Measurements from ENCODE around the gene KRIT1. TPM values are rescaled to one million over a fixed set of nuclear protein-coding genes. Genes with fewer than 3 reads are reported as not detected.
"Not testable (repeated sequence)": the region's sequence is repeated elsewhere in the genome, so short reads cannot be mapped to it uniquely, and the experiment has no call there.

Gene KRIT1
- total RNA-seq, 4 donors from 2014 or later = 57.9 to 80.5 (median 62.0) TPM

- no peak for TF ChIP-seq CTCF (IDR thresholded peaks at IDR 0.05)
- ATAC-seq (ENCODE audit: low FRiP score) (no peak), DNase-seq (ENCODE audit: low spot score) (no peak)
These were observed 17.6 kb downstream of the KRIT1 start for GRCh38 chr7:92228100-92228499.

- DNase-seq (ENCODE audit: low spot score) (no peak), ATAC-seq (ENCODE audit: low FRiP score) (no peak)
- TF ChIP-seq CTCF (IDR thresholded peaks at IDR 0.05) = no peak
These were observed 18.7 kb downstream of the KRIT1 start for GRCh38 chr7:92226981-92227380.

GRCh38 chr7:92221766-92222165 lies 23.9 kb downstream of the KRIT1 start:
- ATAC-seq (ENCODE audit: low FRiP score) (no peak), DNase-seq (ENCODE audit: low spot score) (no peak)
- no peak for TF ChIP-seq CTCF (IDR thresholded peaks at IDR 0.05)

- TF ChIP-seq CTCF (IDR thresholded peaks at IDR 0.05) = no peak
- ATAC-seq (ENCODE audit: low FRiP score) (no peak), DNase-seq (ENCODE audit: low spot score) (no peak)
These were observed 39.0 kb downstream of the KRIT1 start for GRCh38 chr7:92206672-92207071.

GRCh38 chr7:92205987-92206386 lies 39.7 kb downstream of the KRIT1 start:
- ATAC-seq (ENCODE audit: low FRiP score) (no peak), DNase-seq (ENCODE audit: low spot score) (no peak)
- TF ChIP-seq CTCF (IDR thresholded peaks at IDR 0.05) = no peak

- no peak for DNase-seq (ENCODE audit: low spot score)
- no peak for TF ChIP-seq CTCF (IDR thresholded peaks at IDR 0.05)
- no peak for ATAC-seq (ENCODE audit: low FRiP score)
These were observed 44.9 kb downstream of the KRIT1 start for GRCh38 chr7:92200791-92201190.

- ATAC-seq (ENCODE audit: low FRiP score) = no peak
- DNase-seq (ENCODE audit: low spot score) = no peak
- no peak for TF ChIP-seq CTCF (IDR thresholded peaks at IDR 0.05)
These were observed 53.4 kb downstream of the KRIT1 start for GRCh38 chr7:92192326-92192725.

- DNase-seq (ENCODE audit: low spot score); ATAC-seq (ENCODE audit: low FRiP score): not testable (repeated sequence)
These were observed 56.5 kb downstream of the KRIT1 start for GRCh38 chr7:92189246-92189645.

- ATAC-seq (ENCODE audit: low FRiP score); DNase-seq (ENCODE audit: low spot score): not testable (repeated sequence)
These were observed 61.4 kb downstream of the KRIT1 start for GRCh38 chr7:92184294-92184693.

Data from omental fat pad (tissue), 4 donors.